ENCODE results near the gene COMMD3. TPM values are rescaled to one million over a fixed set of nuclear protein-coding genes. Genes with fewer than 3 reads are reported as not detected.

The COMMD3 gene
- total RNA-seq = 100 to 1,000 TPM in 1 of 2 experiments, 10 to 100 TPM in 1; 70.6 to 103 TPM

GRCh38 chr10:22316286-22317075 lies at the start of gene COMMD3:
COMMD3 (plus strand) TSS chr10:22316388; CDS start chr10:22316418, 30 bp downstream.
- peaks cover 6% of the 10 kb centered on the region for H3K27me3 Mint-ChIP-seq
- H3K27ac Mint-ChIP-seq = peak within 1 kb of the TSS; percentile 95
- CTCF ChIA-PET = interaction anchor here (0.6 to 4.0 kb wide), 13 partner anchors 10 to 820 kb away, joined by 3 to 12 read pairs (median 5); partner anchors contain the start of gene SPAG6
- H3K4me1 Mint-ChIP-seq = peaks cover 41% of the 10 kb centered on the region
- DNase-seq = peak; percentile 87
- H3K9me3 Mint-ChIP-seq (ENCODE audit: low read depth) = no peaks in the 10 kb centered on the region
- peak within 1 kb of the TSS; percentile 93 for H3K4me3 Mint-ChIP-seq
- peak; percentile 76 for ATAC-seq
- H3K36me3 Mint-ChIP-seq = peaks cover 13% of the 10 kb centered on the region

GRCh38 chr10:22268503-22268902 lies 47.7 kb upstream of the COMMD3 start:
- Mint-ChIP-seq H3K9me3 (ENCODE audit: low read depth) (no peaks in the 10 kb centered on the region), H3K27me3 (peaks cover 51% of the 10 kb centered on the region), H3K27ac (no peak overlapping the region), H3K4me3 (no peak overlapping the region), H3K36me3 (no peaks in the 10 kb centered on the region), H3K4me1 (peaks cover 6% of the 10 kb centered on the region)
- ATAC-seq (no peak), DNase-seq (peak; percentile 45)
- CTCF ChIA-PET = no interaction called here

- Mint-ChIP-seq H3K9me3 (ENCODE audit: low read depth) (no peaks in the 10 kb centered on the region), H3K36me3 (no peaks in the 10 kb centered on the region), H3K27me3 (peaks cover 30% of the 10 kb centered on the region), H3K4me1 (peaks cover 6% of the 10 kb centered on the region), H3K27ac (no peak overlapping the region), H3K4me3 (no peak overlapping the region)
- DNase-seq = no peak
- ATAC-seq = no peak
- CTCF ChIA-PET = no interaction called here
These were observed 44.4 kb upstream of the COMMD3 start for GRCh38 chr10:22271786-22272185.

GRCh38 chr10:22278441-22278782 lies 37.8 kb upstream of the COMMD3 start:
- H3K27me3 Mint-ChIP-seq = peaks cover 18% of the 10 kb centered on the region
- H3K9me3 Mint-ChIP-seq (ENCODE audit: low read depth) = no peaks in the 10 kb centered on the region
- DNase-seq (no peak), ATAC-seq (no peak)
- no peaks in the 10 kb centered on the region for H3K4me1 Mint-ChIP-seq
- no peak overlapping the region for H3K27ac Mint-ChIP-seq
- no peak overlapping the region for H3K4me3 Mint-ChIP-seq
- H3K36me3 Mint-ChIP-seq = no peaks in the 10 kb centered on the region
- CTCF ChIA-PET = no interaction called here

- H3K4me3 Mint-ChIP-seq = no peak overlapping the region
- no peak for ATAC-seq
- no peak for DNase-seq
- no peaks in the 10 kb centered on the region for H3K4me1 Mint-ChIP-seq
- no peaks in the 10 kb centered on the region for H3K36me3 Mint-ChIP-seq
- peaks cover 24% of the 10 kb centered on the region for H3K27me3 Mint-ChIP-seq
- H3K9me3 Mint-ChIP-seq (ENCODE audit: low read depth) = no peaks in the 10 kb centered on the region
- CTCF ChIA-PET = interaction anchor here (0.6 kb wide), 1 partner anchor 982 kb away, joined by 3 read pairs; no protein-coding TSS in a partner anchor
- H3K27ac Mint-ChIP-seq = no peak overlapping the region
These were observed 36.1 kb upstream of the COMMD3 start for GRCh38 chr10:22280078-22280477.

GRCh38 chr10:22285130-22285529 lies 31.1 kb upstream of the COMMD3 start:
- Mint-ChIP-seq H3K9me3 (ENCODE audit: low read depth) (no peaks in the 10 kb centered on the region), H3K27ac (no peak overlapping the region), H3K36me3 (no peaks in the 10 kb centered on the region), H3K27me3 (peaks cover 16% of the 10 kb centered on the region), H3K4me3 (no peak overlapping the region), H3K4me1 (no peaks in the 10 kb centered on the region)
- CTCF ChIA-PET = no interaction called here
- no peak for ATAC-seq
- no peak for DNase-seq

- ATAC-seq = no peak
- CTCF ChIA-PET = no interaction called here
These were observed 22.3 kb upstream of the COMMD3 start for GRCh38 chr10:22293747-22294404.

GRCh38 chr10:22294694-22295093 lies 21.5 kb upstream of the COMMD3 start:
- H3K27me3 Mint-ChIP-seq = peaks cover 23% of the 10 kb centered on the region
- H3K9me3 Mint-ChIP-seq (ENCODE audit: low read depth) = no peaks in the 10 kb centered on the region
- H3K4me1 Mint-ChIP-seq = no peaks in the 10 kb centered on the region
- H3K27ac Mint-ChIP-seq = no peak overlapping the region
- H3K4me3 Mint-ChIP-seq = no peak overlapping the region
- CTCF ChIA-PET = no interaction called here
- no peaks in the 10 kb centered on the region for H3K36me3 Mint-ChIP-seq
- ATAC-seq = no peak
- no peak for DNase-seq

More at GRCh38 chr10:22293747-22294404, 22.3 kb upstream of the COMMD3 start:
- DNase-seq = no peak
- Mint-ChIP-seq H3K27me3 (peaks cover 25% of the 10 kb centered on the region), H3K36me3 (no peaks in the 10 kb centered on the region), H3K9me3 (ENCODE audit: low read depth) (no peaks in the 10 kb centered on the region), H3K4me3 (no peak overlapping the region), H3K4me1 (no peaks in the 10 kb centered on the region), H3K27ac (no peak overlapping the region)

GRCh38 chr10:22301193-22301592 lies 15.0 kb upstream of the COMMD3 start:
- CTCF ChIA-PET = no interaction called here
- no peak overlapping the region for H3K4me3 Mint-ChIP-seq

GRCh38 chr10:22303461-22303860 lies 12.7 kb upstream of the COMMD3 start:
- no peak overlapping the region for H3K4me3 Mint-ChIP-seq
- DNase-seq (no peak), ATAC-seq (no peak)
- peaks cover 6% of the 10 kb centered on the region for H3K4me1 Mint-ChIP-seq
- peaks cover 3% of the 10 kb centered on the region for H3K36me3 Mint-ChIP-seq
- H3K27ac Mint-ChIP-seq = no peak overlapping the region
- CTCF ChIA-PET = no interaction called here
- no peaks in the 10 kb centered on the region for H3K27me3 Mint-ChIP-seq
- no peaks in the 10 kb centered on the region for H3K9me3 Mint-ChIP-seq (ENCODE audit: low read depth)

More at GRCh38 chr10:22301193-22301592, 15.0 kb upstream of the COMMD3 start:
- no peak for ATAC-seq
- H3K9me3 Mint-ChIP-seq (ENCODE audit: low read depth) = no peaks in the 10 kb centered on the region
- DNase-seq = no peak
- H3K27ac Mint-ChIP-seq = no peak overlapping the region
- H3K4me1 Mint-ChIP-seq = no peaks in the 10 kb centered on the region
- peaks cover 16% of the 10 kb centered on the region for H3K27me3 Mint-ChIP-seq
- H3K36me3 Mint-ChIP-seq = no peaks in the 10 kb centered on the region

- peaks cover 9% of the 10 kb centered on the region for H3K4me1 Mint-ChIP-seq
- H3K4me3 Mint-ChIP-seq = no peak overlapping the region
- H3K36me3 Mint-ChIP-seq = peaks cover 3% of the 10 kb centered on the region
- H3K9me3 Mint-ChIP-seq (ENCODE audit: low read depth) = no peaks in the 10 kb centered on the region
- no peaks in the 10 kb centered on the region for H3K27me3 Mint-ChIP-seq
- DNase-seq (no peak), ATAC-seq (no peak)
- no peak overlapping the region for H3K27ac Mint-ChIP-seq
- CTCF ChIA-PET = no interaction called here
These were observed 10.5 kb upstream of the COMMD3 start for GRCh38 chr10:22305721-22306120.

GRCh38 chr10:22308390-22308789 lies 7.8 kb upstream of the COMMD3 start:
- Mint-ChIP-seq H3K27ac (peak overlapping the region; percentile 36), H3K36me3 (peaks cover 3% of the 10 kb centered on the region), H3K4me1 (peaks cover 12% of the 10 kb centered on the region), H3K27me3 (peaks cover 2% of the 10 kb centered on the region), H3K4me3 (no peak overlapping the region), H3K9me3 (ENCODE audit: low read depth) (no peaks in the 10 kb centered on the region)
- ATAC-seq = peak; percentile 99
- DNase-seq = peak; percentile 73
- CTCF ChIA-PET = interaction anchor here (1.1 to 1.5 kb wide), 2 partner anchors 31 to 32 kb away, joined by 3 read pairs; no protein-coding TSS in a partner anchor

- Mint-ChIP-seq H3K9me3 (ENCODE audit: low read depth) (no peaks in the 10 kb centered on the region), H3K27me3 (peaks cover 2% of the 10 kb centered on the region), H3K4me1 (peaks cover 13% of the 10 kb centered on the region), H3K4me3 (no peak overlapping the region), H3K27ac (peak overlapping the region; percentile 24), H3K36me3 (peaks cover 3% of the 10 kb centered on the region)
- DNase-seq = no peak
- CTCF ChIA-PET = no interaction called here
- no peak for ATAC-seq
These were observed 6.8 kb upstream of the COMMD3 start for GRCh38 chr10:22309180-22310000.

All from activated CD8-positive, alpha-beta memory T cell treated with anti-CD3 and anti-CD28 coated beads, Interleukin-2, amount 10 ng/mL, durations not matched to agents 7 days and 5 days (primary cell).